ENCODE data around the gene PAGR1. TPM values are rescaled to one million over a fixed set of nuclear protein-coding genes. Genes with fewer than 3 reads are reported as not detected.

The PAGR1 gene
- total and polyA plus RNA-seq, 4 donors, result 7.3 to 18.7 (median 14.0) TPM

DNA sequence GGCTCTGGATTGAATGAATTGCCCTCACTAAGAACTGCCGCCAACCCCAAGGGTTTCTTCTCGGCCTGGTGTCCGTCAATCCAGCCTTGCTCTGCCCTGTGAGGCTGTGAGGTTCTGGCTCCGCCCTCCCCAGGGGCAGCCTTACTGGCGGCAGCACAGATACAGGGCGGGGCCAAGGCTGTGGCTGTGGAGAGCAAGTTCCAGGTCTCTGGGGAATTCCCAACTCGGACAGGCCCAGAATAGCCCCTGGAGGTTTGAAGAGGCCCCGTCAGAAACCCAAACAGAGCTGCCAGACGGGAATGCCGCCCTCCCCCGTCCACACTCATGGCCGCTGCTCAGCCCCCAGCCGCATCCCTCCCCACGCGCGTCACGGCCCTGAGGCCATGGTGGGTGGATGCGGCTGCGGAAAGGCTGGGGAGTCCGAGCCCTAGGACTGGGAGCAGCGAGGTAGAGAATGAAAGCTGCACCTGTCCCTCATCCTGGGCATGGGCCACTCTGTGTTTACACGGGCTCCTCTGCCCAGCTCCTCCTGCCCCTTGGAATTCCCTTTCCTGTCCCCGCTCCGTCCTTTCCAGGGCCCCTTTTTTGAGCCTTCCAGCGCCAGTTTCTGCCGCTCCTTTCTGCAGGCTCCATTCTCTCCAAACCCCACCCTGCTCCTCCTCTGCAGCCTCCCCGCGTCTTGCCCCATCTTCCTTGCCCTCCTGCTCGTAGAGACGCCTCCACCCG, 4.6 kb upstream of the PAGR1 start (continued):
- TF ChIP-seq, protein P1, sequence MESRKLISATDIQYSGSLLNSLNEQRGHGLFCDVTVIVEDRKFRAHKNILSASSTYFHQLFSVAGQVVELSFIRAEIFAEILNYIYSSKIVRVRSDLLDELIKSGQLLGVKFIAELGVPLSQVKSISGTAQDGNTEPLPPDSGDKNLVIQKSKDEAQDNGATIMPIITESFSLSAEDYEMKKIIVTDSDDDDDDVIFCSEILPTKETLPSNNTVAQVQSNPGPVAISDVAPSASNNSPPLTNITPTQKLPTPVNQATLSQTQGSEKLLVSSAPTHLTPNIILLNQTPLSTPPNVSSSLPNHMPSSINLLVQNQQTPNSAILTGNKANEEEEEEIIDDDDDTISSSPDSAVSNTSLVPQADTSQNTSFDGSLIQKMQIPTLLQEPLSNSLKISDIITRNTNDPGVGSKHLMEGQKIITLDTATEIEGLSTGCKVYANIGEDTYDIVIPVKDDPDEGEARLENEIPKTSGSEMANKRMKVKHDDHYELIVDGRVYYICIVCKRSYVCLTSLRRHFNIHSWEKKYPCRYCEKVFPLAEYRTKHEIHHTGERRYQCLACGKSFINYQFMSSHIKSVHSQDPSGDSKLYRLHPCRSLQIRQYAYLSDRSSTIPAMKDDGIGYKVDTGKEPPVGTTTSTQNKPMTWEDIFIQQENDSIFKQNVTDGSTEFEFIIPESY (IDR thresholded peaks at IDR 0.05), result no peak

DNA sequence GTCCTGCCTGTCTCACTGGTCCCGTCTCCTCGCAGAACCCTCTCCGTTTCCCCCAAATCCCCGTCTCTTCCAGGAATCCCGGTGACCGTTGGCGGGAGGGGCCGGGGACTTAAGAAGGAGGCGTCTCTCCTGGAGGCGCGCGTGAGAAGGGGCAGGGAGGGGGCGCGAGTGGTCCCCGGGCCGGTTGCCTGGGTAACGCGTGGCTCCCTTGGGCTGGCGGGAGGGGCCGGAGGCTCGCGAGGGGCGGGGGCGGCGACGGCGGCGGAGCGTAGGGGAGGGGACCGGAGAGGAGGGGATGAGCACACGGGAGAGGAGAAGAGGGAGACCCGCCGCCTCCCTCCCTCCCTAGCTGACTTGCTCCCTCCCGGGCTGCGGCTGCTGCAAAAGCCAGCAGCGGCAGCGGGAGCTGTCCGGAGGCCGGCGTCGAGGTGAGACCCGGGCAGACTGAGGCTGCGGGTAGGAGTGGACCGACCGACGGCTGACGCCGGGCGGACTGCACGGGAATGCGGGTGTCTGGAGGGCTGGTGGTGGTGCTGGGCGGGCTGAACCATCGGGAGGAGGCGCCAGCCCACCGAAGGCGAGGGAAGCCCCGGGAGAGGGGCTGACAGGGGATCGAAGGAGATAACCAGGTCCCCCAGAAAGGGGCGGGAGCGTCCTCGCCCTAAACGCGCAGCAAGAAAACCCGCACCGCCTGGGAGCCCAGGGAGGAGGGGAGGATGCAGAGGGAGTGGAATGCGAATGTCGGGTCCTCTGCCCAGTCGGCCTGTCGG, 3.9 kb upstream of the PAGR1 start, which contains the start of gene PRRT2:
Gene PRRT2 (plus strand): TSS at position 298 of the 770 bp plus-strand sequence. CDS start 862 bp downstream, outside the sequence.
- TF ChIP-seq NR2F2 (IDR thresholded peaks at IDR 0.05) (no peak), RAD21 (IDR thresholded peaks at IDR 0.05) (no peak), RXRA (IDR thresholded peaks at IDR 0.05) (no peak), SP1 (IDR thresholded peaks at IDR 0.05) (no peak), FOXA2 (IDR thresholded peaks at IDR 0.05) (no peak), FOXA1 (IDR thresholded peaks at IDR 0.05) (no peak), JUND (IDR thresholded peaks at IDR 0.05) (no peak), HNF4A (conservative IDR thresholded peaks at IDR 0.05) (no peak), HNF4G (IDR thresholded peaks at IDR 0.05) (no peak), GABPA (IDR thresholded peaks at IDR 0.05 in 1 of 2, conservative IDR thresholded peaks at IDR 0.05 in 1 of 2) (no peak), EGR1 (IDR thresholded peaks at IDR 0.05; ENCODE audit: low read depth in 2 of 2) (no peak), YY1 (IDR thresholded peaks at IDR 0.05) (no peak)
- TF ChIP-seq, protein P2, sequence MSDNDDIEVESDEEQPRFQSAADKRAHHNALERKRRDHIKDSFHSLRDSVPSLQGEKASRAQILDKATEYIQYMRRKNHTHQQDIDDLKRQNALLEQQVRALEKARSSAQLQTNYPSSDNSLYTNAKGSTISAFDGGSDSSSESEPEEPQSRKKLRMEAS (IDR thresholded peaks at IDR 0.05), result no peak
- TF ChIP-seq, protein P3, sequence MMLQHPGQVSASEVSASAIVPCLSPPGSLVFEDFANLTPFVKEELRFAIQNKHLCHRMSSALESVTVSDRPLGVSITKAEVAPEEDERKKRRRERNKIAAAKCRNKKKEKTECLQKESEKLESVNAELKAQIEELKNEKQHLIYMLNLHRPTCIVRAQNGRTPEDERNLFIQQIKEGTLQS (IDR thresholded peaks at IDR 0.05), result no peak
- TF ChIP-seq, protein P4, sequence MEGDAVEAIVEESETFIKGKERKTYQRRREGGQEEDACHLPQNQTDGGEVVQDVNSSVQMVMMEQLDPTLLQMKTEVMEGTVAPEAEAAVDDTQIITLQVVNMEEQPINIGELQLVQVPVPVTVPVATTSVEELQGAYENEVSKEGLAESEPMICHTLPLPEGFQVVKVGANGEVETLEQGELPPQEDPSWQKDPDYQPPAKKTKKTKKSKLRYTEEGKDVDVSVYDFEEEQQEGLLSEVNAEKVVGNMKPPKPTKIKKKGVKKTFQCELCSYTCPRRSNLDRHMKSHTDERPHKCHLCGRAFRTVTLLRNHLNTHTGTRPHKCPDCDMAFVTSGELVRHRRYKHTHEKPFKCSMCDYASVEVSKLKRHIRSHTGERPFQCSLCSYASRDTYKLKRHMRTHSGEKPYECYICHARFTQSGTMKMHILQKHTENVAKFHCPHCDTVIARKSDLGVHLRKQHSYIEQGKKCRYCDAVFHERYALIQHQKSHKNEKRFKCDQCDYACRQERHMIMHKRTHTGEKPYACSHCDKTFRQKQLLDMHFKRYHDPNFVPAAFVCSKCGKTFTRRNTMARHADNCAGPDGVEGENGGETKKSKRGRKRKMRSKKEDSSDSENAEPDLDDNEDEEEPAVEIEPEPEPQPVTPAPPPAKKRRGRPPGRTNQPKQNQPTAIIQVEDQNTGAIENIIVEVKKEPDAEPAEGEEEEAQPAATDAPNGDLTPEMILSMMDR (IDR thresholded peaks at IDR 0.05; ENCODE audit: low read depth, low read length, missing input control), result no peak
- TF ChIP-seq, protein P1 (IDR thresholded peaks at IDR 0.05), result no peak

More for the DNA sequence above, 3.9 kb upstream of the PAGR1 start, which contains the start of gene PRRT2:
- H3K9me3 ChIP-seq (ENCODE audit: control insufficient read depth in 4 of 4, low read length in 3 of 4), result no peaks in the 10 kb centered on the region
- WGBS, result 8% methylated on average over 69 of the region's 69 CpGs
- DNase-seq (ENCODE audit: low spot score), result no peak
- peaks cover 19 to 59% (median 37%) of the 10 kb centered on the region in 4 donors for H3K4me1 ChIP-seq (ENCODE audit: control insufficient read depth in 4 of 4, insufficient read depth in 4 of 4, low read length in 3 of 4)
- peak within 1 kb of the TSS; percentile 85 to 88 for H3K27ac ChIP-seq (ENCODE audit: low read depth in 1 of 2, low read length in 2 of 2)
- peak within 1 kb of the TSS in 1 of 2 donors; percentile 80 for H3K9ac ChIP-seq (ENCODE audit: low read depth in 1 of 2, low read length in 2 of 2)
- no peaks in the 10 kb centered on the region for H3K27me3 ChIP-seq (ENCODE audit: control insufficient read depth in 4 of 4, insufficient read depth in 4 of 4, low read length in 3 of 4)
- peak within 1 kb of the TSS; percentile 38 to 51 (median 46) for H3K4me3 ChIP-seq (ENCODE audit: low read depth in 1 of 3, low read length in 3 of 3)
- H3K36me3 ChIP-seq (ENCODE audit: control insufficient read depth in 4 of 4, insufficient read depth in 3 of 4, low read depth in 1 of 4, low read length in 3 of 4), result peaks cover 2 to 10% (median 4%) of the 10 kb centered on the region in 4 donors

Data from liver (tissue), 9 donors.